DND-41 (cell line): ENCODE data around the gene TNIK.

Experiments used
- ATAC-seq: fragments of 200-7000 bp; cut with Tn5 transposase; 3 replicates; pipeline ENCODE4 v1.9.1; 2021; ENCODE audit warnings: low read depth; ENCODE audit not compliant: insufficient read depth
- DNase-seq: peaks from one replicate; pipeline ENCODE4 v3.0.0-alpha.2; 2020
- H2AFZ ChIP-seq: 2 replicates; pipeline ENCODE4 v1.6.0; 2012; ENCODE audit warnings: low read depth, low read length
- H3K27ac ChIP-seq: 2 replicates; pipeline ENCODE4 v1.5.1; 2012; ENCODE audit warnings: low read length, inconsistent platforms
- H3K27me3 ChIP-seq: fragments of 200-600 bp; sonication (generic); 2 replicates; pipeline ENCODE4 v1.6.0; 2012; ENCODE audit warnings: low read length, mild to moderate bottlenecking, inconsistent platforms; ENCODE audit not compliant: insufficient read depth, poor library complexity
- H3K36me3 ChIP-seq: 2 replicates; pipeline ENCODE4 v1.5.1; 2012; ENCODE audit warnings: low read length, inconsistent platforms; ENCODE audit not compliant: insufficient read depth
- H3K4me1 ChIP-seq: 2 replicates; pipeline ENCODE4 v1.5.1; 2012; ENCODE audit warnings: mild to moderate bottlenecking, low read length; ENCODE audit not compliant: insufficient read depth
- H3K4me2 ChIP-seq: 2 replicates; pipeline ENCODE4 v1.6.0; 2012; ENCODE audit warnings: mild to moderate bottlenecking, moderate library complexity, low read length, inconsistent platforms; ENCODE audit not compliant: insufficient read depth
- H3K4me3 ChIP-seq, 2 experiments: fragments of 200-600 bp in 1 of 2; shearing (Covaris generic) in 1 of 2; 2 replicates each; pipeline ENCODE4 v1.5.1; 2012 to 2016; ENCODE audit warnings: inconsistent platforms in 2 of 2, low read length in 2 of 2, mild to moderate bottlenecking in 2 of 2, low read depth in 1 of 2, moderate library complexity in 1 of 2
- H3K79me2 ChIP-seq: 2 replicates; pipeline ENCODE4 v1.6.0; 2012; ENCODE audit warnings: low read length, inconsistent platforms; ENCODE audit not compliant: insufficient read depth
- H3K9ac ChIP-seq: 2 replicates; pipeline ENCODE4 v1.6.0; 2012; ENCODE audit warnings: low read depth, mild to moderate bottlenecking, inconsistent platforms, low read length, moderate library complexity
- H3K9me3 ChIP-seq: 2 replicates; pipeline ENCODE4 v1.5.1; 2012; ENCODE audit warnings: low read length, moderate library complexity, mild to moderate bottlenecking, inconsistent platforms; ENCODE audit not compliant: insufficient read depth, severe bottlenecking
- H4K20me1 ChIP-seq: 2 replicates; pipeline ENCODE4 v1.6.0; 2012; ENCODE audit warnings: low read length; ENCODE audit not compliant: insufficient read depth
- EZH2 ChIP-seq: IDR thresholded peaks from 3 replicates; pipeline ENCODE4 v1.6.1; 2012; ENCODE audit warnings: borderline replicate concordance, low read depth, mild to moderate bottlenecking, moderate library complexity, low read length, inconsistent platforms; ENCODE audit not compliant: severe bottlenecking
- TF ChIP-seq, protein P1 (sequence below): IDR thresholded peaks from 2 replicates; pipeline ENCODE4 v1.5.1; 2012; ENCODE audit warnings: borderline replicate concordance, low read length, moderate library complexity, mild to moderate bottlenecking; ENCODE audit not compliant: poor library complexity, severe bottlenecking; ENCODE audit errors: extremely low read depth

Gene TNIK

GRCh38 chr3:171410186-171410585, 50.0 kb downstream of the TNIK start:
- H3K79me2 ChIP-seq, result no peaks in the 10 kb centered on the region
- no peak for TF ChIP-seq EZH2
- TF ChIP-seq, protein P1, sequence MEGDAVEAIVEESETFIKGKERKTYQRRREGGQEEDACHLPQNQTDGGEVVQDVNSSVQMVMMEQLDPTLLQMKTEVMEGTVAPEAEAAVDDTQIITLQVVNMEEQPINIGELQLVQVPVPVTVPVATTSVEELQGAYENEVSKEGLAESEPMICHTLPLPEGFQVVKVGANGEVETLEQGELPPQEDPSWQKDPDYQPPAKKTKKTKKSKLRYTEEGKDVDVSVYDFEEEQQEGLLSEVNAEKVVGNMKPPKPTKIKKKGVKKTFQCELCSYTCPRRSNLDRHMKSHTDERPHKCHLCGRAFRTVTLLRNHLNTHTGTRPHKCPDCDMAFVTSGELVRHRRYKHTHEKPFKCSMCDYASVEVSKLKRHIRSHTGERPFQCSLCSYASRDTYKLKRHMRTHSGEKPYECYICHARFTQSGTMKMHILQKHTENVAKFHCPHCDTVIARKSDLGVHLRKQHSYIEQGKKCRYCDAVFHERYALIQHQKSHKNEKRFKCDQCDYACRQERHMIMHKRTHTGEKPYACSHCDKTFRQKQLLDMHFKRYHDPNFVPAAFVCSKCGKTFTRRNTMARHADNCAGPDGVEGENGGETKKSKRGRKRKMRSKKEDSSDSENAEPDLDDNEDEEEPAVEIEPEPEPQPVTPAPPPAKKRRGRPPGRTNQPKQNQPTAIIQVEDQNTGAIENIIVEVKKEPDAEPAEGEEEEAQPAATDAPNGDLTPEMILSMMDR, result no peak
- no peak overlapping the region for H3K9ac ChIP-seq
- no peaks in the 10 kb centered on the region for H3K36me3 ChIP-seq
- H2AFZ ChIP-seq, result no peak overlapping the region
- no peaks in the 10 kb centered on the region for H3K4me1 ChIP-seq
- peaks cover 5% of the 10 kb centered on the region for H3K27me3 ChIP-seq
- H3K9me3 ChIP-seq, result no peaks in the 10 kb centered on the region
- no peak for ATAC-seq
- no peak overlapping the region for H3K27ac ChIP-seq
- no peak overlapping the region for H3K4me2 ChIP-seq
- no peak for DNase-seq
- no peaks in the 10 kb centered on the region for H4K20me1 ChIP-seq
- H3K4me3 ChIP-seq, result no peak overlapping the region

- H3K9ac ChIP-seq, result no peak overlapping the region
- DNase-seq (no peak), ATAC-seq (no peak)
- H3K4me1 ChIP-seq, result no peaks in the 10 kb centered on the region
- H3K4me3 ChIP-seq, result no peak overlapping the region
- H3K27me3 ChIP-seq, result peaks cover 4% of the 10 kb centered on the region
- no peak overlapping the region for H2AFZ ChIP-seq
- H3K9me3 ChIP-seq, result no peaks in the 10 kb centered on the region
- no peaks in the 10 kb centered on the region for H3K79me2 ChIP-seq
- H4K20me1 ChIP-seq, result no peaks in the 10 kb centered on the region
- H3K4me2 ChIP-seq, result no peak overlapping the region
- TF ChIP-seq, protein P1, result no peak
- TF ChIP-seq EZH2, result no peak
- no peaks in the 10 kb centered on the region for H3K36me3 ChIP-seq
- no peak overlapping the region for H3K27ac ChIP-seq
These were observed 52.4 kb downstream of the TNIK start for GRCh38 chr3:171407759-171408158.

DNA sequence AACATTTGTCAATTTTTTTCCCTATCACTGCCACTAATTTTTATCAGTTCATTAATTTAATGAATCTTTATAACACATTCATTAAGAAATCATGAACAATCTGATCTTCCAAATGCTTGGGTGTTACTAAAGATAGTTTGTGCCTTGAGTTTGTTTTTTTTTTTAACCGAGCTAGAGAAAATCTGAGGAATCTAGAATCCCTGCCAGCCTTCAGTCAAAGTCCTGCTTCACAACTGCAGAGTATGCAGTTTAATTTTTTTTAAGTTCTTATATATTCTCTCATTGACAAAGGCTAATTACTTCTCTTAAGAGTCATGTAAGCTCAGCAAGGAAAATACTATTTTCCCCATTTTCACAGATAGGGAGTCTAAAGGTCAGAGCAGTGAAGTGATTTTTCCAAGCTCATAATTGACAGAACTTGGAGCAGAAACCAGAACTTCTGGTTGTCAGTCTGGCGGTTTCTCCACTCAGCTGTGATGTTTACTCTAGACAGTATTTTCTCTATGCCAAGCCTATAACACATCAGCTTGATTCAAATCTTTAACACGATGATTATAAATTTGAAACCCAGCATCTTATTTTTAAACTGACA, 55.7 kb downstream of the TNIK start:
- peaks cover 4% of the 10 kb centered on the region for H3K27me3 ChIP-seq
- H3K4me3 ChIP-seq, result no peak overlapping the region
- ATAC-seq, result no peak
- no peak overlapping the region for H3K9ac ChIP-seq
- H3K36me3 ChIP-seq, result no peaks in the 10 kb centered on the region
- H3K4me1 ChIP-seq, result no peaks in the 10 kb centered on the region
- TF ChIP-seq, protein P1, result no peak
- TF ChIP-seq EZH2, result no peak
- no peaks in the 10 kb centered on the region for H4K20me1 ChIP-seq
- no peak overlapping the region for H2AFZ ChIP-seq
- no peaks in the 10 kb centered on the region for H3K79me2 ChIP-seq
- no peak for DNase-seq
- no peak overlapping the region for H3K4me2 ChIP-seq
- H3K27ac ChIP-seq, result no peak overlapping the region
- no peaks in the 10 kb centered on the region for H3K9me3 ChIP-seq
